Ishikawa (cell line): ENCODE data around the gene MOB1A.

ENCODE experiments used
- CEBPB ChIP-seq: IDR thresholded peaks from 2 replicates; pipeline ENCODE4 v1.6.1; 2012
- CREB1 ChIP-seq: IDR thresholded peaks from 2 replicates; pipeline ENCODE4 v1.6.1; 2012; ENCODE audit warnings: low read depth
- EGR1 ChIP-seq: IDR thresholded peaks from 2 replicates; pipeline ENCODE4 v1.6.1; 2012
- EP300 ChIP-seq: IDR thresholded peaks from 2 replicates; pipeline ENCODE4 v1.6.1; 2012; ENCODE audit warnings: borderline replicate concordance
- FOXM1 ChIP-seq: IDR thresholded peaks from 2 replicates; pipeline ENCODE4 v1.6.1; 2012; ENCODE audit warnings: low read depth, borderline replicate concordance
- MAX ChIP-seq: IDR thresholded peaks from 2 replicates; pipeline ENCODE4 v1.6.1; 2012
- NFIC ChIP-seq: IDR thresholded peaks from 2 replicates; pipeline ENCODE4 v1.6.1; 2012
- RAD21 ChIP-seq: IDR thresholded peaks from 2 replicates; pipeline ENCODE4 v1.6.1; 2012; ENCODE audit warnings: low read depth
- REST ChIP-seq: IDR thresholded peaks from 2 replicates; pipeline ENCODE4 v1.6.1; 2012; ENCODE audit warnings: low read depth, mild to moderate bottlenecking
- TAF1 ChIP-seq: IDR thresholded peaks from 2 replicates; pipeline ENCODE4 v1.6.1; 2012; ENCODE audit warnings: low read depth, mild to moderate bottlenecking
- TCF12 ChIP-seq: IDR thresholded peaks from 2 replicates; pipeline ENCODE4 v1.6.1; 2012; ENCODE audit warnings: low read depth
- TEAD4 ChIP-seq: IDR thresholded peaks from 2 replicates; pipeline ENCODE4 v1.6.1; 2012
- USF1 ChIP-seq: IDR thresholded peaks from 2 replicates; pipeline ENCODE4 v1.6.1; 2012
- YY1 ChIP-seq: IDR thresholded peaks from 2 replicates; pipeline ENCODE4 v1.6.1; 2012; ENCODE audit warnings: low read depth

GRCh38 chr2:74188018-74188601, 9.4 kb upstream of the MOB1A start:
- TF ChIP-seq EGR1 (no peak), MAX (no peak), RAD21 (no peak), EP300 (no peak), CEBPB (no peak), REST (no peak), TCF12 (no peak), FOXM1 (no peak), CREB1 (no peak), NFIC (no peak), TAF1 (no peak), YY1 (no peak), TEAD4 (no peak), USF1 (no peak)
